Esophagus muscularis mucosa (tissue), 4 donors: ENCODE measurements around the gene CNNM2.

Experiments used
- EP300 ChIP-seq: sonication (generic); formaldehyde crosslinking; IDR thresholded peaks from one replicate; pipeline ENCODE4 v1.6.1; 2017; ENCODE audit warnings: antibody characterized with exemption
- POLR2A ChIP-seq: fragments of 450-650 bp; IDR thresholded peaks from one replicate; pipeline ENCODE4 v1.6.1; 2017; ENCODE audit warnings: antibody characterized with exemption, moderate library complexity, mild to moderate bottlenecking, low read depth
- POLR2AphosphoS5 ChIP-seq, 2 donors: sonication (generic); formaldehyde crosslinking; IDR thresholded peaks; one replicate each; pipeline ENCODE4 v1.6.1; 2017; ENCODE audit warnings: antibody characterized with exemption in 2 of 2
- TF ChIP-seq, protein P1 (sequence below), 3 experiments: fragments of 200-600 bp in 2 of 3; fragments of 450-650 bp in 1 of 3; sonication (generic) in 2 of 3; IDR thresholded peaks; one replicate each; pipeline ENCODE4 v1.5.1; 2017 to 2019; ENCODE audit warnings: antibody characterized with exemption in 3 of 3, mild to moderate bottlenecking in 2 of 3, moderate library complexity in 1 of 3

DNA sequence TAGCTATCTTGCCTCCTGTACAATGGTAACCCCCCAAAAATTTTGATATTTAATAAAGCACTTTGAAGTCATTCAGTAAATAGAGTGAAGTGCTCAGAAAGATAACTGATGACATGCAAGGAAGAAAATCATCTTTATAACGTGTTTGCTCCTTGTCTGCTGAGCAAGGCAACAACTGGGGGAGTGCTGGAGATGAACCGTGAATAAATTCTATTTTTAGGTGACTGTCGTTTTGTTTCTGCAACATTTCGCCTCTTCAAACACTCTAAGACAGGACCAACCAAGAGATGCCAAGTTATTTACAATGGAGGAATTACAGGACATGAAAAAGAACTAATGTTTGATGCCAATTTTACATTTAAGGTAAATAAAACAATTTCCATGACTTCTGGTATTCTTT is 39.5 kb upstream of the CNNM2 start:
- TF ChIP-seq, protein P1, sequence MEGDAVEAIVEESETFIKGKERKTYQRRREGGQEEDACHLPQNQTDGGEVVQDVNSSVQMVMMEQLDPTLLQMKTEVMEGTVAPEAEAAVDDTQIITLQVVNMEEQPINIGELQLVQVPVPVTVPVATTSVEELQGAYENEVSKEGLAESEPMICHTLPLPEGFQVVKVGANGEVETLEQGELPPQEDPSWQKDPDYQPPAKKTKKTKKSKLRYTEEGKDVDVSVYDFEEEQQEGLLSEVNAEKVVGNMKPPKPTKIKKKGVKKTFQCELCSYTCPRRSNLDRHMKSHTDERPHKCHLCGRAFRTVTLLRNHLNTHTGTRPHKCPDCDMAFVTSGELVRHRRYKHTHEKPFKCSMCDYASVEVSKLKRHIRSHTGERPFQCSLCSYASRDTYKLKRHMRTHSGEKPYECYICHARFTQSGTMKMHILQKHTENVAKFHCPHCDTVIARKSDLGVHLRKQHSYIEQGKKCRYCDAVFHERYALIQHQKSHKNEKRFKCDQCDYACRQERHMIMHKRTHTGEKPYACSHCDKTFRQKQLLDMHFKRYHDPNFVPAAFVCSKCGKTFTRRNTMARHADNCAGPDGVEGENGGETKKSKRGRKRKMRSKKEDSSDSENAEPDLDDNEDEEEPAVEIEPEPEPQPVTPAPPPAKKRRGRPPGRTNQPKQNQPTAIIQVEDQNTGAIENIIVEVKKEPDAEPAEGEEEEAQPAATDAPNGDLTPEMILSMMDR (IDR thresholded peaks at IDR 0.05), result no peak
- TF ChIP-seq POLR2A (no peak), POLR2AphosphoS5 (IDR thresholded peaks at IDR 0.05) (no peak), EP300 (no peak)
